ENCODE results near the gene TBCCD1. TPM values are rescaled to one million over a fixed set of nuclear protein-coding genes. Genes with fewer than 3 reads are reported as not detected.

TBCCD1 gene
- total RNA-seq, 1 experiment from 2014 or later = 7.4 TPM

- Histone ChIP-seq H3K14ac (ENCODE audit: insufficient read depth, low read length) (no peak overlapping the region), H3K79me1 (ENCODE audit: insufficient read depth, low read depth, low read length, poor library complexity, severe bottlenecking) (no peaks in the 10 kb centered on the region), H3K4me2 (ENCODE audit: insufficient read depth, insufficient read length, low read length) (no peak overlapping the region), H3K18ac (ENCODE audit: insufficient read length, low read depth, low read length) (no peak overlapping the region), H3K4ac (ENCODE audit: low read depth, low read length) (no peak overlapping the region), H4K8ac (replicated peaks; ENCODE audit: insufficient read length, low read depth, low read length) (no peak overlapping the region), H2BK12ac (ENCODE audit: insufficient read length, low read depth, low read length) (no peak overlapping the region), H2AK5ac (ENCODE audit: insufficient read length, low read length) (no peak overlapping the region), H2AFZ (ENCODE audit: low read length) (no peak overlapping the region), H3T11ph (ENCODE audit: low read length) (no peak overlapping the region), H2BK15ac (ENCODE audit: low read depth, low read length) (no peak overlapping the region), H3K79me2 (ENCODE audit: insufficient read depth, low read length) (no peaks in the 10 kb centered on the region), H3K23ac (ENCODE audit: insufficient read length, low read depth, low read length) (no peak overlapping the region), H2BK120ac (ENCODE audit: low read depth, low read length, poor library complexity, severe bottlenecking) (no peak overlapping the region), H3K4me1 (ENCODE audit: insufficient read depth, low read length) (no peaks in the 10 kb centered on the region), H3K9me3 (ENCODE audit: control insufficient read depth, low read depth, low read length) (no peaks in the 10 kb centered on the region), H2BK5ac (ENCODE audit: insufficient read length, low read length) (no peak overlapping the region), H2BK20ac (ENCODE audit: low read depth, low read length, poor library complexity, severe bottlenecking) (no peak overlapping the region), H3K23me2 (ENCODE audit: insufficient read length, low read depth, low read length, poor library complexity, severe bottlenecking) (no peaks in the 10 kb centered on the region), H3K27me3 (ENCODE audit: insufficient read depth, low read length) (no peaks in the 10 kb centered on the region), H3K56ac (ENCODE audit: insufficient read length, low read depth, low read length) (no peak overlapping the region), H4K5ac (ENCODE audit: insufficient read length, low read depth, low read length) (no peak overlapping the region), H3K9ac (ENCODE audit: extremely low read depth, insufficient read length, low read length) (no peak overlapping the region), H4K91ac (ENCODE audit: insufficient read length, low read depth, low read length) (no peak overlapping the region), H3K27ac (ENCODE audit: insufficient read length, low read depth, low read length) (no peak overlapping the region), H4K20me1 (ENCODE audit: control insufficient read depth, insufficient read depth, insufficient read length) (no peaks in the 10 kb centered on the region)
- TF ChIP-seq, protein P1, sequence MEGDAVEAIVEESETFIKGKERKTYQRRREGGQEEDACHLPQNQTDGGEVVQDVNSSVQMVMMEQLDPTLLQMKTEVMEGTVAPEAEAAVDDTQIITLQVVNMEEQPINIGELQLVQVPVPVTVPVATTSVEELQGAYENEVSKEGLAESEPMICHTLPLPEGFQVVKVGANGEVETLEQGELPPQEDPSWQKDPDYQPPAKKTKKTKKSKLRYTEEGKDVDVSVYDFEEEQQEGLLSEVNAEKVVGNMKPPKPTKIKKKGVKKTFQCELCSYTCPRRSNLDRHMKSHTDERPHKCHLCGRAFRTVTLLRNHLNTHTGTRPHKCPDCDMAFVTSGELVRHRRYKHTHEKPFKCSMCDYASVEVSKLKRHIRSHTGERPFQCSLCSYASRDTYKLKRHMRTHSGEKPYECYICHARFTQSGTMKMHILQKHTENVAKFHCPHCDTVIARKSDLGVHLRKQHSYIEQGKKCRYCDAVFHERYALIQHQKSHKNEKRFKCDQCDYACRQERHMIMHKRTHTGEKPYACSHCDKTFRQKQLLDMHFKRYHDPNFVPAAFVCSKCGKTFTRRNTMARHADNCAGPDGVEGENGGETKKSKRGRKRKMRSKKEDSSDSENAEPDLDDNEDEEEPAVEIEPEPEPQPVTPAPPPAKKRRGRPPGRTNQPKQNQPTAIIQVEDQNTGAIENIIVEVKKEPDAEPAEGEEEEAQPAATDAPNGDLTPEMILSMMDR (conservative IDR thresholded peaks at IDR 0.05) = no peak
- no peak overlapping the region for H3K27ac Mint-ChIP-seq
- no peaks in the 10 kb centered on the region for H3K4me1 Mint-ChIP-seq
- no peak overlapping the region for H3K4me3 Mint-ChIP-seq
- H3K27me3 Mint-ChIP-seq (ENCODE audit: low read depth) = peaks cover 1% of the 10 kb centered on the region; the same call in 1 of the 2 replicates
- no peaks in the 10 kb centered on the region for H3K9me3 Mint-ChIP-seq
- H3K36me3 Mint-ChIP-seq (ENCODE audit: insufficient read depth in 1 of 3, low read depth in 3 of 3) = no peaks in the 10 kb centered on the region; a peak in 1 of 7 replicates
- no peak for DNase-seq
Observed at GRCh38 chr3:186605078-186605477, 37.9 kb upstream of the TBCCD1 start.

Data from H9 (cell line).